OCI-LY3 (cell line): ENCODE measurements around the gene ESF1.

Experiments used
- H2AFZ ChIP-seq: fragments of 200-600, 300-600 bp; shearing (Covaris generic); 2 replicates; pipeline ENCODE4 v1.6.0; 2014; ENCODE audit warnings: antibody characterized with exemption, low read depth, low read length
- H3K27ac ChIP-seq: fragments of 200-600, 300-600 bp; sonication (generic); 2 replicates; pipeline ENCODE4 v1.5.1; 2014; ENCODE audit warnings: mild to moderate bottlenecking, low read length, moderate library complexity, mixed read lengths
- H3K27me3 ChIP-seq: fragments of 200-600, 300-600 bp; sonication (generic); 2 replicates; pipeline ENCODE4 v1.6.1; 2014; ENCODE audit warnings: low read depth, low read length, mixed read lengths
- H3K36me3 ChIP-seq: fragments of 200-600, 300-600 bp; sonication (generic); replicated peaks from 2 replicates; pipeline ENCODE3; 2014; ENCODE audit warnings: low read depth, low read length, mixed read lengths
- H3K4me1 ChIP-seq: fragments of 300-600, 200-600 bp; sonication (generic); 2 replicates; pipeline ENCODE4 v1.6.1; 2014; ENCODE audit warnings: low read length, mixed read lengths
- H3K4me2 ChIP-seq: fragments of 200-600, 300-600 bp; sonication (generic); 2 replicates; pipeline ENCODE4 v1.6.1; 2014; ENCODE audit warnings: low read length, mixed read lengths
- H3K4me3 ChIP-seq: fragments of 300-600, 200-600 bp; sonication (generic); 2 replicates; pipeline ENCODE4 v1.5.1; 2014; ENCODE audit warnings: antibody characterized with exemption, mild to moderate bottlenecking, low read length, moderate library complexity
- H3K79me2 ChIP-seq: fragments of 300-600, 200-600 bp; shearing (Covaris generic); 2 replicates; pipeline ENCODE4 v1.6.1; 2014; ENCODE audit warnings: mild to moderate bottlenecking, low read length, mixed read lengths
- H3K9ac ChIP-seq: fragments of 300-600, 200-600 bp; shearing (Covaris generic); 2 replicates; pipeline ENCODE4 v1.6.0; 2014; ENCODE audit warnings: mild to moderate bottlenecking, low read length, moderate library complexity
- H3K9me3 ChIP-seq: fragments of 200-600, 300-600 bp; shearing (Covaris generic); 2 replicates; pipeline ENCODE4 v1.6.1; 2014; ENCODE audit warnings: low read length, mixed read lengths; ENCODE audit not compliant: insufficient read depth
- H4K20me1 ChIP-seq: fragments of 200-600, 300-600 bp; sonication (generic); 2 replicates; pipeline ENCODE4 v1.6.1; 2016; ENCODE audit warnings: low read length, mixed read lengths; ENCODE audit not compliant: insufficient read depth
- EZH2phosphoT487 ChIP-seq: fragments of 200-600 bp; shearing (Covaris generic); IDR thresholded peaks from 2 replicates; pipeline ENCODE4 v1.6.1; 2018; ENCODE audit warnings: antibody characterized with exemption, mixed run types, low read depth
- TF ChIP-seq, protein P1 (sequence below): fragments of 200-600, 300-600 bp; sonication (generic); IDR thresholded peaks from 2 replicates; pipeline ENCODE4 v1.5.1; 2014; ENCODE audit warnings: antibody characterized with exemption, low read length, low read depth

Gene ESF1

DNA sequence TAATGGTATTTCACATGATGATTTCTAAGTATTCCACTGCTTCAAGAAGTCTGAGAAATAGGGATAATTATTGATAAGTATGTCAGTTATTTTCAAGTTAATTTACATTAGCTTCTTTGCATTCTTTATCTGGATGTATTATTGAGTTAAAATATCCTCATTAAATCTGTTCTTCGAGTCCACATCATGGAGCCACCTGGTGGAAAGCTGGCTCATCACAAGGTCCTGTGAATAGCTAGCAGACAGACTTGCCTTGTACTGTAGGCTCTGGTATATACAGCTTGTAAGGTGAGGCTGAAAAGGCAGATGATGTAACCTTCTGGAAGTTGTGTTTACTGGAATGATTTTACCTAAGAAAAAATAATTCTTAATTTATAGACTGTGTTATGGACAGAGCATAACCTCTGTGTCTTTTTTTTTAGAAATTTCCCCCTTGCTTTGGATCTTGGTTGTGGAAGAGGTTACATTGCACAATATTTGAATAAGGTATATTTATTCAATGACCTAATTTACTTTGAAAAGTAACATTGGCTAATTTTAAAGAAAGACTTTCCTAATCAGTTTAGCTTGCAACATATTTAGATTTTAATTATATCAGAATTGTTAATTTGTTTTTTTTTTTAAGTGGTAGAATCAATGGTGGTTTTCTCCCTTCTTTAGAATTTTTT lies 3.6 kb upstream of the ESF1 start:
- H3K4me2 ChIP-seq = no peak overlapping the region
- H3K27ac ChIP-seq = no peak overlapping the region
- 0 out of 2 replicates have a peak, but pooled peaks cover 4% of the 10 kb centered on the region for H4K20me1 ChIP-seq
- no peaks in the 10 kb centered on the region for H3K9me3 ChIP-seq
- H3K4me1 ChIP-seq = peaks cover 17% of the 10 kb centered on the region
- no peak overlapping the region for H3K9ac ChIP-seq
- H3K4me3 ChIP-seq = no peak overlapping the region
- peaks cover 53% of the 10 kb centered on the region for H3K79me2 ChIP-seq
- peaks cover 31% of the 10 kb centered on the region for H3K36me3 ChIP-seq
- no peaks in the 10 kb centered on the region for H3K27me3 ChIP-seq
- no peak for TF ChIP-seq EZH2phosphoT487
- TF ChIP-seq, protein P1, sequence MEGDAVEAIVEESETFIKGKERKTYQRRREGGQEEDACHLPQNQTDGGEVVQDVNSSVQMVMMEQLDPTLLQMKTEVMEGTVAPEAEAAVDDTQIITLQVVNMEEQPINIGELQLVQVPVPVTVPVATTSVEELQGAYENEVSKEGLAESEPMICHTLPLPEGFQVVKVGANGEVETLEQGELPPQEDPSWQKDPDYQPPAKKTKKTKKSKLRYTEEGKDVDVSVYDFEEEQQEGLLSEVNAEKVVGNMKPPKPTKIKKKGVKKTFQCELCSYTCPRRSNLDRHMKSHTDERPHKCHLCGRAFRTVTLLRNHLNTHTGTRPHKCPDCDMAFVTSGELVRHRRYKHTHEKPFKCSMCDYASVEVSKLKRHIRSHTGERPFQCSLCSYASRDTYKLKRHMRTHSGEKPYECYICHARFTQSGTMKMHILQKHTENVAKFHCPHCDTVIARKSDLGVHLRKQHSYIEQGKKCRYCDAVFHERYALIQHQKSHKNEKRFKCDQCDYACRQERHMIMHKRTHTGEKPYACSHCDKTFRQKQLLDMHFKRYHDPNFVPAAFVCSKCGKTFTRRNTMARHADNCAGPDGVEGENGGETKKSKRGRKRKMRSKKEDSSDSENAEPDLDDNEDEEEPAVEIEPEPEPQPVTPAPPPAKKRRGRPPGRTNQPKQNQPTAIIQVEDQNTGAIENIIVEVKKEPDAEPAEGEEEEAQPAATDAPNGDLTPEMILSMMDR = peak; percentile 73
- no peak overlapping the region for H2AFZ ChIP-seq

DNA sequence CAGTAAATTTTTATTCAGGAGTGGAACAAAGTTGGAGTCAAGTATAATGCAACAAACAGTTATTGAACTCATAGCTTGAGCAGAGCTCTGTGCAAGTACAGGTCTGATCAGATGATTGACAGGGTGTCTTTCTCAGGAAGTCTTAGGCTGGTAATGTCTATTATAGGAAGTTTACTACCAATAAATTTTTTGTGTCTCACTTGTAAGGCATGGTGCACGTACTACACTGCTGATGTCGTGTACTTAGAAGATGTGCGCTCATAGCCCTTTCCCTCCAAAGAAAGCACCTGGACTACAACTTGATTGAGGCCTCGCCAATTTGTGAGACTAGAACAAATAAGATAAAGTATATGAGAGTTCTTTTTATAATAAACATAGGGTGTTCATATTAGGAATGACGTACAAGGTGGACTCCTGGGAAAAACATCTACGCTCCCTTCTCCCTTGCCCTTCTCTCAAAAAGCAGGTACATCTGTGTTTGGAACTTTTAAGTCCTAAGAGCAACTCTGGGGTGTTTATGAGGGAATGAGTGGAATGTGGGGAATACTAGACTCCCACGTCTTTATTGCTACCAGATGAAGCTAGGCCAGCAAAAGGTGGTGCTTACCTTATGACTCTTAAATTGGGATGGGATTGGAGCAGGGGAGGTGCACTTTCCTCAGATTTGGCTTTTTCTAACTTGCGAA lies 1.6 kb upstream of the ESF1 start:
- H3K36me3 ChIP-seq = peaks cover 32% of the 10 kb centered on the region
- H3K4me2 ChIP-seq = peak overlapping the region; percentile 81
- peaks cover 64% of the 10 kb centered on the region for H3K79me2 ChIP-seq
- H3K4me3 ChIP-seq = peak overlapping the region; percentile 84
- no peak overlapping the region for H3K27ac ChIP-seq
- no peak for TF ChIP-seq EZH2phosphoT487
- TF ChIP-seq, protein P1 = no peak
- peak overlapping the region; percentile 84 for H3K9ac ChIP-seq
- H2AFZ ChIP-seq = no peak overlapping the region
- peaks cover 18% of the 10 kb centered on the region for H3K4me1 ChIP-seq
- H4K20me1 ChIP-seq = no peaks in the 10 kb centered on the region
- no peaks in the 10 kb centered on the region for H3K27me3 ChIP-seq
- no peaks in the 10 kb centered on the region for H3K9me3 ChIP-seq

DNA sequence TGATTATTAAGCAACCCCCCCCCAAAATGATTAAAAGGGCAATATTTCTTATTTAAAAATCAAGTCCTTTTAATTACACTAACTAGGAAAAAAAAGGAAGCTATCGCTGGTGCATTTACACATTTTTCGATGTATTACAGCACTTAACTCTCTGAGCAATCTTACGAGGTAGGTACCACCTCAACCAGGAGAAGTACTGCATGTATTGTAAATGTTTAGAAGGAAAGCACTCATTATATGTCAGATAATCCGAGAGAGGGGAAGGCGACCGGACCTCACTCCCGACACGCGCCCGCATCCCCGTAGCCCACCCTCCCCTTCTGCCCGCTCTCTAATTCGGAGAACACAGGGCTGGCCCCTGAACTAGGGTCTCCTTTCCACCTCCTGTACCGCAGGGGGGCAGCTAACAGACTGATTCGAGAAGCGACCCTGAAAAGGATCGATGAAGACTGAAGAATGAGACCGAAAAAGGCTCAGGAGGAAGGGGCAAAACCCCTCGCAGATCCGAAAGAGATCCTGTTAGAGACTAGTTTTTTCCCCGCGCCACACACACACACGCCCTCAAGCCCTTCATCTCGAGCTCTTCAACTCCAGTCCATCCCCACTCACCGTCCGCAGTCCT lies 337 bp downstream of the ESF1 start:
- H3K36me3 ChIP-seq = peaks cover 33% of the 10 kb centered on the region
- peak overlapping the region; percentile 84 for H3K4me3 ChIP-seq
- H4K20me1 ChIP-seq = no peaks in the 10 kb centered on the region
- H3K79me2 ChIP-seq = peaks cover 82% of the 10 kb centered on the region
- H3K9ac ChIP-seq = peak overlapping the region; percentile 84
- peak overlapping the region; percentile 83 for H2AFZ ChIP-seq
- peak overlapping the region; percentile 26; the same call in 1 of the 2 replicates for H3K27ac ChIP-seq
- no peak for TF ChIP-seq EZH2phosphoT487
- TF ChIP-seq, protein P1 = no peak
- no peaks in the 10 kb centered on the region for H3K9me3 ChIP-seq
- peak overlapping the region; percentile 75 for H3K4me2 ChIP-seq
- peaks cover 18% of the 10 kb centered on the region for H3K4me1 ChIP-seq
- H3K27me3 ChIP-seq = no peaks in the 10 kb centered on the region

DNA sequence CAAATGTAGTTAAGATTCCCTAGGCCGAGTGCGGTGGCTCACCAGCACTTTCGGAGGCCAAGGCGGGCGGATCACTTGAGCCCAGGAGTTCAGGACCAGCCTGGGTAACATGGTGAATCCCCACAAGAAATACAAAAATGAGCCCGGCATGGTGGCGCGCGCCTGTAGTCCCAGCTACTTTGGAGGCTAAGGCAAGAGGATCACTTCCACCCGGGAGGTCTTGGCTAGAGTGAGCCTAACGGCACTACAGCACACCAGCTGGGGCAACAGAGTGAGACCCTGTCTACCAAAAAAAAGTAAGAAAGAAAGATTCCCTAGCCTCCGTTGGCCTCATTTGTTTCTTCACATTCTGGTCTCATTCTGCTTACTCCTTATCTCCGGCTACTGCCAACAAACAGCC lies 1.2 kb downstream of the ESF1 start:
- Histone ChIP-seq H3K9me3 (no peaks in the 10 kb centered on the region), H3K36me3 (peaks cover 35% of the 10 kb centered on the region), H3K27me3 (no peaks in the 10 kb centered on the region), H3K4me2 (peak overlapping the region; percentile 75), H3K27ac (no peak overlapping the region), H3K4me1 (peaks cover 18% of the 10 kb centered on the region), H4K20me1 (no peaks in the 10 kb centered on the region), H3K79me2 (peaks cover 89% of the 10 kb centered on the region), H3K9ac (peak overlapping the region; percentile 84), H2AFZ (no peak overlapping the region), H3K4me3 (peak overlapping the region; percentile 84)
- no peak for TF ChIP-seq EZH2phosphoT487
- TF ChIP-seq, protein P1 = no peak
